Measurements from ENCODE around the gene MRPL37.

GRCh38 chr1:54247863-54248515 is 48.0 kb downstream of the MRPL37 start:
- TF ChIP-seq CTCF (IDR thresholded peaks at IDR 0.05) (no peak), EZH2 (IDR thresholded peaks at IDR 0.05) (no peak), EZH2phosphoT487 (IDR thresholded peaks at IDR 0.05) (no peak)

All from neural progenitor cell (in vitro differentiated cells).